Esophagus (tissue), 2 donors: Measurements from ENCODE around the gene NEU1. TPM values are rescaled to one million over a fixed set of nuclear protein-coding genes. Genes with fewer than 3 reads are reported as not detected.
"Not testable (repeated sequence)": the region's sequence is repeated elsewhere in the genome, so short reads cannot be mapped to it uniquely, and the experiment has no call there.

ENCODE experiments used
- H3K27ac ChIP-seq, 2 donors: one replicate each; pipeline ENCODE4 v1.5.1; 2013; ENCODE audit warnings: low read depth in 2 of 2, mild to moderate bottlenecking in 2 of 2, inconsistent platforms in 1 of 2, low read length in 1 of 2, moderate library complexity in 1 of 2
- H3K27me3 ChIP-seq, 2 donors: one replicate each; pipeline ENCODE4 v1.6.1; 2013; ENCODE audit warnings: low read length in 2 of 2, control low read depth in 1 of 2, mild to moderate bottlenecking in 1 of 2; ENCODE audit not compliant: insufficient read depth in 2 of 2, control insufficient read depth in 1 of 2
- H3K36me3 ChIP-seq, 2 donors: one replicate each; pipeline ENCODE4 v1.6.1; 2013; ENCODE audit warnings: low read length in 1 of 2; ENCODE audit not compliant: control insufficient read depth in 2 of 2, insufficient read depth in 2 of 2
- H3K4me1 ChIP-seq, 2 donors: one replicate each; pipeline ENCODE4 v1.6.1; 2013; ENCODE audit warnings: low read length in 1 of 2; ENCODE audit not compliant: control insufficient read depth in 2 of 2, insufficient read depth in 2 of 2
- H3K4me3 ChIP-seq, 2 donors: one replicate each; pipeline ENCODE4 v1.5.1; 2013; ENCODE audit warnings: low read length in 2 of 2, mild to moderate bottlenecking in 2 of 2, low read depth in 1 of 2, moderate library complexity in 1 of 2
- H3K9me3 ChIP-seq, 2 donors: one replicate each; pipeline ENCODE4 v1.6.1; 2013; ENCODE audit warnings: mild to moderate bottlenecking in 2 of 2, low read depth in 1 of 2, low read length in 1 of 2, moderate library complexity in 1 of 2; ENCODE audit not compliant: control insufficient read depth in 2 of 2, insufficient read depth in 1 of 2
- WGBS, 2 donors: extraction: QIAGEN DNeasy Blood & Tissue Kit; methylation state at CpG; one replicate each; pipeline ENCODE4 v1.1.7; 2013; 5-methylcytosine and 5-hydroxymethylcytosine counted together
- polyA plus RNA-seq, 2 donors: library from polyadenylated mRNA; stranded (reverse); fragments of 200-250 nt; gene quantifications; one replicate each; pipeline ENCODE4 v1.2.3, GENCODE V29; 2013
- donor health status: healthy with polysubstance abuse.
- donor health status: Bipolar disorder and iron deficiency.

NEU1 gene
- polyA plus RNA-seq, 2 donors: 13.6 to 14.6 TPM

- not testable (repeated sequence) for H3K4me1 ChIP-seq, H3K36me3 ChIP-seq, H3K9me3 ChIP-seq, H3K27ac ChIP-seq, H3K27me3 ChIP-seq, H3K4me3 ChIP-seq
- WGBS, 2 donors: 90 to 91% methylated on average over 35 of the region's 35 CpGs
Observed at GRCh38 chr6:31851980-31852718, 10.5 kb downstream of the NEU1 start.

- WGBS, 2 donors: 58 to 63% methylated on average over 2 of the region's 2 CpGs
- Histone ChIP-seq H3K27ac (no peak overlapping the region), H3K36me3 (no peaks in the 10 kb centered on the region), H3K9me3 (peaks cover 0 to 2% of the 10 kb centered on the region in 2 donors), H3K4me1 (no peaks in the 10 kb centered on the region), H3K4me3 (no peak overlapping the region), H3K27me3 (no peaks in the 10 kb centered on the region)
Observed at GRCh38 chr6:31851485-31851832, 11.2 kb downstream of the NEU1 start.

- H3K4me3 ChIP-seq: no peak overlapping the region
- H3K27me3 ChIP-seq: no peaks in the 10 kb centered on the region
- peaks cover 0 to 2% of the 10 kb centered on the region in 2 donors for H3K9me3 ChIP-seq
- H3K4me1 ChIP-seq: no peaks in the 10 kb centered on the region
- H3K27ac ChIP-seq: no peak overlapping the region
- H3K36me3 ChIP-seq: no peaks in the 10 kb centered on the region
- 94 to 97% methylated on average over 2 of the region's 2 CpGs for WGBS, 2 donors
Observed at GRCh38 chr6:31850765-31851484, 11.7 kb downstream of the NEU1 start.

DNA sequence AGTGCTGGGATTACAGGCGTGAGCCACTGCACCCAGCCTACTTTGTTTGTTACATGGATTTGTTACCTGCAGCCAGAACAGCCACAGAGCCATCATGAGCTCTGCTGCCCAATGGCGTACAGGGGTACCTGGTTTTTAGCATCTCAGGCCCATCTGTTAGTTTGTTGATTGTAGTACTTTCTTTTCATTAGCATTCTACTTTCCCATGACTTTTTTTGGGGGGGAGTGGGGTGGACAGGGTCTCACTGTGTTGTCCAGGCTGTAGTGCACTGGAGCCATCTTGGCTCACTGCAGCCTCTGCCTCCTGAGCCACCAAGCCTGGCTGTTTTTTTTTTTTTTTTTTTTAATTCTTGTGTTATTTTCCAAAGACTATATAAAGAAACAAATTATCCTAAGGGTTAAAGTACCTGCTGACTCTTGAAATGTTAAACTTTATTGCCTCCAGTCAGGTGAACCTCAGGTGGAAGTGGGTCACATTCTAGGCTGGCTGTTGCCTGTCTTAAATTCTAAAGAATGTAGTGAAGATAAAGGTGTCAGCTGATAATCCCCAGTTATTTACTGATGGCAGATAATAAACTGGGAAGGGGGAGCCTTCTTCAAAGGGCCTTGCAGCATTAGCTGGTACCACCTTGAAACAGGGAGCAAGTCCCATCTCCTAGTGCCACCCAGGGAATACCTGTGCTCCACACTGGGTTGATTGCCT lies 15.2 kb downstream of the NEU1 start:
- Histone ChIP-seq H3K36me3 (no peaks in the 10 kb centered on the region), H3K27ac (no peak overlapping the region), H3K4me1 (no peaks in the 10 kb centered on the region), H3K4me3 (no peak overlapping the region), H3K9me3 (no peaks in the 10 kb centered on the region), H3K27me3 (no peaks in the 10 kb centered on the region)
- 81 to 84% methylated on average over 2 of the region's 2 CpGs for WGBS, 2 donors

DNA sequence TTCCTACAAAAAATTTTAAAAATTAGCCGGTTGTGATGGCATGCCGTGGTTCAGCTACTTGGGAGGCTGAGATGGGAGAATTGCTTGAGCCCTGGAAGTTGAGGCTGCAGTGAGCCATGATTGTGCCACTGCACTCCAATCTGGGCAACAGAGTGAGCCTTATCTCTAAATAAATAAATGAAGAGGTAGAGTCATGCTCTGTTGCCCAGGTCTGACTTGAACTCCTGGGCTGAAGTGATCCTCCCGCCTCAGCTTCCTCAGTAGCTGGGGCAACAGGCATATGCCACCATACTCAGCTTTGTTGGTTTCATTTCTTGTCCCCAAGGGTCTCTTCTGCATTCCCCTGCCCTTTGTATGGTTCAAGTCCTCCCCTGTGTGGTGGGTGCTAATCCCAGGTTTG lies 18.1 kb downstream of the NEU1 start:
- Histone ChIP-seq H3K4me1 (no peaks in the 10 kb centered on the region), H3K4me3 (no peak overlapping the region), H3K27me3 (no peaks in the 10 kb centered on the region), H3K27ac (no peak overlapping the region), H3K9me3 (no peaks in the 10 kb centered on the region), H3K36me3 (no peaks in the 10 kb centered on the region)
- WGBS, 2 donors: 86 to 94% methylated on average over 3 of the region's 3 CpGs

- Histone ChIP-seq H3K4me3 (no peak overlapping the region), H3K27me3 (no peaks in the 10 kb centered on the region), H3K36me3 (peaks cover 0 to 14% of the 10 kb centered on the region in 2 donors), H3K9me3 (no peaks in the 10 kb centered on the region), H3K27ac (peak overlapping the region in 1 of 2 donors; percentile 35), H3K4me1 (peaks cover 0 to 3% of the 10 kb centered on the region in 2 donors)
- WGBS, 2 donors: 62 to 69% methylated on average over 9 of the region's 9 CpGs
Observed at GRCh38 chr6:31842053-31842452, 20.6 kb downstream of the NEU1 start.

GRCh38 chr6:31839779-31840126 lies 22.9 kb downstream of the NEU1 start:
- H3K4me1 ChIP-seq, H3K4me3 ChIP-seq, H3K27me3 ChIP-seq, H3K27ac ChIP-seq, H3K9me3 ChIP-seq: not testable (repeated sequence)
- 87 to 89% methylated on average over 8 of the region's 8 CpGs for WGBS, 2 donors
- peaks cover 0 to 14% of the 10 kb centered on the region in 2 donors for H3K36me3 ChIP-seq

- H3K4me3 ChIP-seq: no peak overlapping the region
- WGBS, 2 donors: 96 to 98% methylated on average over 3 of the region's 3 CpGs
- H3K27me3 ChIP-seq: no peaks in the 10 kb centered on the region
Observed at GRCh38 chr6:31838968-31839367, 23.7 kb downstream of the NEU1 start.

DNA sequence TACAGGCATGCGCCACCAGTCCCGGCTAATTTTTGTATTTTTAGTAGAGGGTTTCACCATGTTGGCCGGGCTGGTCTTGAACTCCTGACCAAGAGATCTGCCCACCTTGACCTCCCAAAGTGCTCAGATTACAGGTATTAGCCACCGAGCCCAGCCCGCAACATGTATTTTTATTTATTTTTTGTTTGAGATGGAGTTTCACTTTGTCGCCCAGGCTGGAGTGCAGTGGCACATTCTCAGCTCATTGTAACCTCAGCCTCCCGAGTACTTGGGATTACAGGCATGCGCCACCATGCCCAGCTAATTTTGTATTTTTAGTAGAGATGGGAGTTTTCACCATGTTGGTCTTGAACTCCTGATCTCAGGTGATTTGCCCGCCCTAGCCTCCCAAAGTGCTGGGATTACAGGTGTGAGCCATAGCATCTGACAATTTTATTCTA lies 24.5 kb downstream of the NEU1 start:
- not testable (repeated sequence) for H3K9me3 ChIP-seq, H3K27ac ChIP-seq, H3K4me1 ChIP-seq, H3K4me3 ChIP-seq, H3K27me3 ChIP-seq
- peaks cover 0 to 14% of the 10 kb centered on the region in 2 donors for H3K36me3 ChIP-seq
- WGBS, 2 donors: 73 to 80% methylated on average over 9 of the region's 9 CpGs

More at GRCh38 chr6:31838968-31839367, 23.7 kb downstream of the NEU1 start:
- peaks cover 0 to 5% of the 10 kb centered on the region in 2 donors for H3K4me1 ChIP-seq
- H3K9me3 ChIP-seq: no peaks in the 10 kb centered on the region
- no peak overlapping the region for H3K27ac ChIP-seq
- H3K36me3 ChIP-seq: peaks cover 0 to 14% of the 10 kb centered on the region in 2 donors
